ENCODE results near the gene PRPF4.
"Not testable (repeated sequence)": the region's sequence is repeated elsewhere in the genome, so short reads cannot be mapped to it uniquely, and the experiment has no call there.

The PRPF4 gene

GRCh38 chr9:113278840-113279239 lies 3.4 kb downstream of the PRPF4 start:
- POLR2A ChIA-PET: interaction anchor here (0.6 kb wide), 1 partner anchor 19 kb away, joined by 11 read pairs; no protein-coding TSS in a partner anchor

DNA sequence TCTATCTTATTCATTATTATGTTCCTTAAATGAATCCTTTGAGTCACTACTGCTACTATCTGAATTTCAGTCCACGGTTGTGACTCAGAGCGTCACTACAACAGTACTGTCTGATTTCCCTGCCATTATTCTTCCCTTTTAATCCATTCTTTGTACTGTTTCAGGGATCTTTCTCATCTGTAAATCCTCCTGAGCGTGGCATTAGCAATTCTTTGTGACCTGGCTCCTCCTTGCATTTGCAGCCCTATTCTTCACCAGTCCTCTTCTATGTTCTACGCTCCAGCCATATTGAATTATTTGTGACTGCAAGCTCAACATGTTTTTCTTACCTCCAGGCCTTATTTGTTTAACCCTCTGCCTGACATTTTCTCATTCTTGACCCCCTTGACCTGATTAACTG lies 5.9 kb downstream of the PRPF4 start:
- TF ChIP-seq, protein P1, sequence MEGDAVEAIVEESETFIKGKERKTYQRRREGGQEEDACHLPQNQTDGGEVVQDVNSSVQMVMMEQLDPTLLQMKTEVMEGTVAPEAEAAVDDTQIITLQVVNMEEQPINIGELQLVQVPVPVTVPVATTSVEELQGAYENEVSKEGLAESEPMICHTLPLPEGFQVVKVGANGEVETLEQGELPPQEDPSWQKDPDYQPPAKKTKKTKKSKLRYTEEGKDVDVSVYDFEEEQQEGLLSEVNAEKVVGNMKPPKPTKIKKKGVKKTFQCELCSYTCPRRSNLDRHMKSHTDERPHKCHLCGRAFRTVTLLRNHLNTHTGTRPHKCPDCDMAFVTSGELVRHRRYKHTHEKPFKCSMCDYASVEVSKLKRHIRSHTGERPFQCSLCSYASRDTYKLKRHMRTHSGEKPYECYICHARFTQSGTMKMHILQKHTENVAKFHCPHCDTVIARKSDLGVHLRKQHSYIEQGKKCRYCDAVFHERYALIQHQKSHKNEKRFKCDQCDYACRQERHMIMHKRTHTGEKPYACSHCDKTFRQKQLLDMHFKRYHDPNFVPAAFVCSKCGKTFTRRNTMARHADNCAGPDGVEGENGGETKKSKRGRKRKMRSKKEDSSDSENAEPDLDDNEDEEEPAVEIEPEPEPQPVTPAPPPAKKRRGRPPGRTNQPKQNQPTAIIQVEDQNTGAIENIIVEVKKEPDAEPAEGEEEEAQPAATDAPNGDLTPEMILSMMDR (IDR thresholded peaks at IDR 0.05; ENCODE audit: control extremely low read depth, extremely low read depth, low read depth, missing control alignments): no peak
- ChIA-PET CTCF (interaction anchor here (1.1 kb wide), 1 partner anchor 9 kb away, joined by 3 read pairs; no protein-coding TSS in a partner anchor), POLR2A (no interaction called here)
- DNase-seq (ENCODE audit: extremely low spot score): no peak

More at GRCh38 chr9:113278840-113279239, 3.4 kb downstream of the PRPF4 start:
- DNase-seq (ENCODE audit: extremely low spot score): no peak
- TF ChIP-seq, protein P1 (IDR thresholded peaks at IDR 0.05; ENCODE audit: control extremely low read depth, extremely low read depth, low read depth, missing control alignments): no peak
- CTCF ChIA-PET: interaction anchor here (1.2 kb wide), 1 partner anchor 376 kb away, joined by 3 read pairs; no protein-coding TSS in a partner anchor

- DNase-seq (ENCODE audit: extremely low spot score): no peak
- ChIA-PET CTCF (interaction anchor here (1.6 kb wide), 1 partner anchor 15 kb away, joined by 6 read pairs; the partner anchor contains the start of genes CDC26 and PRPF4), POLR2A (no interaction called here)
- TF ChIP-seq, protein P1 (IDR thresholded peaks at IDR 0.05; ENCODE audit: control extremely low read depth, extremely low read depth, low read depth, missing control alignments): no peak
Measured at GRCh38 chr9:113289091-113289490, 13.6 kb downstream of the PRPF4 start.

DNA sequence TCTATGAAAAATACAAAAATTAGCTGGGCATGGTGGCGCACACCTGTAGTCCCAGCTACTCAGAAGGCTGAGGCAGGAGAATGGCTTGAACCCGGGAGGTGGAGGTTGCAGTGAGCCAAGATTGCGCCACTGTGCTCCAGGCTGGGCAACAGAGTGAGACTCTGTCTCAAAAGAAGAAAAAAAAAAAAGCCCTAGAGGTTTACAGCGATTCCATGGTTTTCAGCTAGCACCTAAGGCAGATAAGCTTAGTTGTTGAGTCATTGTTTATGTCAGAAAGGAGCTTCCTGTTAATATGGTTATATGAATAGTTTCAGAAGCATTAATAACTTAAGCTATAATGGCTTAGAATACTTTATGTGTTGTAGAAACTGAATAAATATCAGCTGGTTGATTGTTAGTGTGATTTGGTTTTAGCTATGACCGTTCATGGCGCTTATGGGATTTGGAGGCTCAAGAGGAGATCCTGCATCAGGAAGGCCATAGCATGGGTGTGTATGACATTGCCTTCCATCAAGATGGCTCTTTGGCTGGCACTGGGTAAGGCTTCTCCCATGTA lies 14.7 kb downstream of the PRPF4 start:
- no peak for DNase-seq (ENCODE audit: extremely low spot score)
- CTCF ChIA-PET: interaction anchor here (0.6 to 1.6 kb wide), 6 partner anchors 9 to 445 kb away, joined by 3 to 6 read pairs (median 3); partner anchors contain the start of genes CDC26 and PRPF4
- TF ChIP-seq, protein P1 (IDR thresholded peaks at IDR 0.05; ENCODE audit: control extremely low read depth, extremely low read depth, low read depth, missing control alignments): no peak
- POLR2A ChIA-PET: no interaction called here

- ChIA-PET CTCF (no interaction called here), POLR2A (no interaction called here)
- TF ChIP-seq, protein P1 (IDR thresholded peaks at IDR 0.05; ENCODE audit: control extremely low read depth, extremely low read depth, low read depth, missing control alignments): no peak
Measured at GRCh38 chr9:113293285-113293878, 17.9 kb downstream of the PRPF4 start.

GRCh38 chr9:113296247-113296646 lies 20.8 kb downstream of the PRPF4 start:
- DNase-seq (ENCODE audit: extremely low spot score); POLR2A ChIA-PET: not testable (repeated sequence)
- CTCF ChIA-PET: interaction anchor here (0.8 to 2.2 kb wide), 5 partner anchors 10 to 359 kb away, joined by 3 to 9 read pairs (median 3); partner anchors contain the start of genes CDC26 and PRPF4

More at GRCh38 chr9:113293285-113293878, 17.9 kb downstream of the PRPF4 start:
- no peak for DNase-seq (ENCODE audit: extremely low spot score)
